A673 (cell line): Measurements from ENCODE around the gene BCAS1. TPM values are rescaled to one million over a fixed set of nuclear protein-coding genes. Genes with fewer than 3 reads are reported as not detected.

Experiments used
- BruUV-seq: library from RNA; stranded (reverse); fragments of 400-500 nt; replicated peaks from 2 replicates; lab custom pipeline; 2021; lab: Mats Ljungman, UMichigan
- CTCF ChIA-PET: fragments of 300-600 bp; sonication (Branson Sonifier 250); formaldehyde crosslinking; loops from one replicate; lab custom pipeline; 2022; ENCODE audit warnings: antibody characterized with exemption; lab: Charles Lee
- POLR2A ChIA-PET: fragments of 300-600 bp; sonication (Branson Sonifier 250); formaldehyde crosslinking; loops from one replicate; lab custom pipeline; 2022; ENCODE audit warnings: antibody characterized with exemption; ENCODE audit not compliant: low non-redundant PET; lab: Charles Lee
- DNase-seq: peaks from one replicate; pipeline ENCODE4 v3.0.0-alpha.2; 2015; ENCODE audit warnings: low spot score
- H3K27ac ChIP-seq: fragments of 200-600 bp; sonication (generic); 2 replicates; pipeline ENCODE4 v1.5.1; 2016; ENCODE audit warnings: mixed run types, low read depth, mild to moderate bottlenecking, mixed read lengths, antibody characterized with exemption, low read length; ENCODE audit not compliant: poor library complexity, severe bottlenecking
- H3K27me3 ChIP-seq: fragments of 200-600 bp; sonication (generic); replicated peaks from 2 replicates; pipeline ENCODE4 v1.6.1; 2017; ENCODE audit warnings: mixed run types, low read depth, mild to moderate bottlenecking, mixed read lengths, antibody characterized with exemption, low read length; ENCODE audit not compliant: insufficient read depth, poor library complexity
- H3K36me3 ChIP-seq: fragments of 200-600 bp; sonication (generic); 2 replicates; pipeline ENCODE4 v1.6.1; 2016; ENCODE audit warnings: mixed run types, mild to moderate bottlenecking, mixed read lengths, antibody characterized with exemption, low read length; ENCODE audit not compliant: insufficient read depth, poor library complexity, severe bottlenecking
- H3K4me1 ChIP-seq: fragments of 200-600 bp; sonication (generic); 2 replicates; pipeline ENCODE4 v1.6.1; 2017; ENCODE audit warnings: mixed run types, mild to moderate bottlenecking, mixed read lengths, antibody characterized with exemption, low read length; ENCODE audit not compliant: insufficient read depth, poor library complexity, severe bottlenecking
- H3K4me3 ChIP-seq: fragments of 200-600 bp; sonication (generic); 2 replicates; pipeline ENCODE4 v1.5.1; 2016; ENCODE audit warnings: low read depth, mixed run types, mild to moderate bottlenecking, mixed read lengths, low read length; ENCODE audit not compliant: poor library complexity, severe bottlenecking
- H3K9me3 ChIP-seq: fragments of 200-600 bp; sonication (generic); 2 replicates; pipeline ENCODE4 v1.6.1; 2016; ENCODE audit warnings: mixed run types, low read depth, mild to moderate bottlenecking, mixed read lengths, antibody characterized with exemption, low read length; ENCODE audit not compliant: poor library complexity, severe bottlenecking
- EZH2 ChIP-seq: fragments of 200-600 bp; sonication (generic); IDR thresholded peaks from 2 replicates; pipeline ENCODE4 v1.6.1; 2017; ENCODE audit warnings: borderline replicate concordance, low read depth, mild to moderate bottlenecking, mixed read lengths, antibody characterized with exemption, low read length; ENCODE audit not compliant: poor library complexity, severe bottlenecking
- intact Hi-C: fragments of 100-400 bp; cut with micrococcal nuclease; formaldehyde crosslinking; loops from one replicate; pipeline ENCODE4 v1.10.0; 2022; ENCODE audit not compliant: unreplicated experiment
- total RNA-seq: library from RNA; stranded (reverse); gene quantifications from 2 replicates; pipeline ENCODE4 v1.2.3, GENCODE V29; 2021
- TF ChIP-seq, protein P1 (sequence below): fragments of 300-800, 200-600 bp; sonication (generic); conservative IDR thresholded peaks from 2 replicates; pipeline ENCODE4 v1.5.1; 2017; ENCODE audit warnings: low read depth, mild to moderate bottlenecking, antibody characterized with exemption, low read length, moderate library complexity, mixed read lengths

The BCAS1 gene
- total RNA-seq, 1 experiment from 2014 or later = 1.4 TPM

- intact Hi-C loops = no loop called here
- H3K27me3 ChIP-seq = no peaks in the 10 kb centered on the region
- CTCF ChIA-PET = interaction anchor here (0.6 to 1.5 kb wide), 2 partner anchors 10 to 110 kb away, joined by 4 to 10 read pairs; no protein-coding TSS in a partner anchor
- H3K9me3 ChIP-seq = peaks cover 9% of the 10 kb centered on the region
- BruUV-seq = no TSS peak
- H3K27ac ChIP-seq = peak overlapping the region; percentile 51
- H3K4me3 ChIP-seq = no peak overlapping the region
- DNase-seq = peak; percentile 60
- H3K36me3 ChIP-seq = no peaks in the 10 kb centered on the region
- TF ChIP-seq, protein P1, sequence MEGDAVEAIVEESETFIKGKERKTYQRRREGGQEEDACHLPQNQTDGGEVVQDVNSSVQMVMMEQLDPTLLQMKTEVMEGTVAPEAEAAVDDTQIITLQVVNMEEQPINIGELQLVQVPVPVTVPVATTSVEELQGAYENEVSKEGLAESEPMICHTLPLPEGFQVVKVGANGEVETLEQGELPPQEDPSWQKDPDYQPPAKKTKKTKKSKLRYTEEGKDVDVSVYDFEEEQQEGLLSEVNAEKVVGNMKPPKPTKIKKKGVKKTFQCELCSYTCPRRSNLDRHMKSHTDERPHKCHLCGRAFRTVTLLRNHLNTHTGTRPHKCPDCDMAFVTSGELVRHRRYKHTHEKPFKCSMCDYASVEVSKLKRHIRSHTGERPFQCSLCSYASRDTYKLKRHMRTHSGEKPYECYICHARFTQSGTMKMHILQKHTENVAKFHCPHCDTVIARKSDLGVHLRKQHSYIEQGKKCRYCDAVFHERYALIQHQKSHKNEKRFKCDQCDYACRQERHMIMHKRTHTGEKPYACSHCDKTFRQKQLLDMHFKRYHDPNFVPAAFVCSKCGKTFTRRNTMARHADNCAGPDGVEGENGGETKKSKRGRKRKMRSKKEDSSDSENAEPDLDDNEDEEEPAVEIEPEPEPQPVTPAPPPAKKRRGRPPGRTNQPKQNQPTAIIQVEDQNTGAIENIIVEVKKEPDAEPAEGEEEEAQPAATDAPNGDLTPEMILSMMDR = no peak
- no peak for TF ChIP-seq EZH2
- peaks cover 19% of the 10 kb centered on the region for H3K4me1 ChIP-seq
- POLR2A ChIA-PET = no interaction called here
These were observed 120.4 kb downstream of the BCAS1 start for GRCh38 chr20:53950031-53950430.

DNA sequence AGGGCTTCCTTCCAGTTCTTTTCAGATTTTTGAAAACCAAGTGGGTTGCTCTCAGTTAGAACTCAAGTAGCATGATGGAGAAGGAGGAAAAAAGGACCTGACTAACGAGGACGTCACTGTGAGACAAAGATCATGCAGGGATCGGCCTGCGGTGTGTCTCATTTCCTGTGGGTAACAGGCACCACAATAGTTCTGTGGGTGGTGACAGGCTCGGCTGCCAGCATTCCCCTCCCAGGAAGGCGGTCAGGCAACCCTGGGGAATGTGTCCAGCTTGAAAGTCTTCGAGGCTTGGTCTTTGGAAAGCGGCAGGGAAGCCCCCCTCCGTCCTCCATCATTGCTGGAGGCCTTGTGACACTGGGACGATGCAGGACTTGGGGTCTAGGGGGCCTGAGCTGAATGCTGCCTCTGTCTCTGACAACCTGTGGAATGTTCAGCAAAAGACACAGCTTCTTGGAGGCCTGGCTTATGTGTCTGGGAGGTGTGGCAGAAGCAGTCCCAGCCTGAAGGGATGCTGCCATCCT, 121.0 kb downstream of the BCAS1 start:
- no peak overlapping the region for H3K4me3 ChIP-seq
- H3K27ac ChIP-seq = peak overlapping the region; percentile 51
- H3K4me1 ChIP-seq = peaks cover 19% of the 10 kb centered on the region
- DNase-seq = peak; percentile 74
- ChIA-PET POLR2A (no interaction called here), CTCF (interaction anchor here (0.6 to 1.5 kb wide), 2 partner anchors 10 to 111 kb away, joined by 4 to 10 read pairs; no protein-coding TSS in a partner anchor)
- TF ChIP-seq EZH2 = no peak
- TF ChIP-seq, protein P1 = no peak
- H3K27me3 ChIP-seq = no peaks in the 10 kb centered on the region
- no TSS peak for BruUV-seq
- peaks cover 9% of the 10 kb centered on the region for H3K9me3 ChIP-seq
- no peaks in the 10 kb centered on the region for H3K36me3 ChIP-seq
- intact Hi-C loops = loop anchor here (10.0 kb wide), 2 partner anchors 195 to 805 kb away; no protein-coding TSS in a partner anchor

GRCh38 chr20:53948383-53949318, 121.7 kb downstream of the BCAS1 start:
- no peak for TF ChIP-seq EZH2
- TF ChIP-seq, protein P1 = no peak
- H3K4me3 ChIP-seq = no peak overlapping the region
- peaks cover 23% of the 10 kb centered on the region for H3K4me1 ChIP-seq
- no TSS peak for BruUV-seq
- intact Hi-C loops = loop anchor here (10.0 kb wide), 2 partner anchors 194 to 804 kb away; no protein-coding TSS in a partner anchor
- H3K9me3 ChIP-seq = peaks cover 9% of the 10 kb centered on the region
- no peak for DNase-seq
- H3K27ac ChIP-seq = peak overlapping the region; percentile 51
- H3K27me3 ChIP-seq = no peaks in the 10 kb centered on the region
- ChIA-PET CTCF (no interaction called here), POLR2A (no interaction called here)
- no peaks in the 10 kb centered on the region for H3K36me3 ChIP-seq
